Neural progenitor cell (in vitro differentiated cells): ENCODE results near the gene CTRL.

Experiments used
- EZH2 ChIP-seq: fragments of 200-600 bp; sonication (generic); IDR thresholded peaks from 2 replicates; pipeline ENCODE4 v1.6.1; 2017; ENCODE audit warnings: antibody characterized with exemption, mild to moderate bottlenecking, moderate library complexity
- EZH2phosphoT487 ChIP-seq: fragments of 200-600 bp; sonication (generic); IDR thresholded peaks from 2 replicates; pipeline ENCODE4 v1.6.1; 2017; ENCODE audit warnings: antibody characterized with exemption
- TF ChIP-seq, protein P1 (sequence below): fragments of 200-600 bp; sonication (generic); IDR thresholded peaks from 2 replicates; pipeline ENCODE4 v1.5.1; 2017; ENCODE audit warnings: antibody characterized with exemption, mild to moderate bottlenecking

DNA sequence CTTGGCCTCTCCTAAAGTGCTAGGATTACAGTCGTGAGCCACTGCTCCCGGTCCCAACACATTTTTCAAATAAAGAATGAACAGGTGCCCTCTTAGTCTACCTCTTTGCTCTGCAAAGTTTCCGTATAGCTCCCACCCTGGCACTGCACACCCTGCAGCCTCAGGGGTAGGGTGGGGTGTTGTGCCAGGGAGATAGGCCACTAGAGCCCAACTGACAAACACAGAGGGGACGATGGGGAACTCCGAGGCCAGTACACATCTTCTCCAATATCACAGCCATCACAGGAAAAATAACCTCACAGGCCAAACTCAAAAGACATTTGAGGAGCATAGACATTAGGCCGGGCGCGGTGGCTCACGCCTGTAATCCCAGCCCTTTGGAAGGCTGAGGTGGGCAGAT lies 39.4 kb upstream of the CTRL start:
- TF ChIP-seq, protein P1, sequence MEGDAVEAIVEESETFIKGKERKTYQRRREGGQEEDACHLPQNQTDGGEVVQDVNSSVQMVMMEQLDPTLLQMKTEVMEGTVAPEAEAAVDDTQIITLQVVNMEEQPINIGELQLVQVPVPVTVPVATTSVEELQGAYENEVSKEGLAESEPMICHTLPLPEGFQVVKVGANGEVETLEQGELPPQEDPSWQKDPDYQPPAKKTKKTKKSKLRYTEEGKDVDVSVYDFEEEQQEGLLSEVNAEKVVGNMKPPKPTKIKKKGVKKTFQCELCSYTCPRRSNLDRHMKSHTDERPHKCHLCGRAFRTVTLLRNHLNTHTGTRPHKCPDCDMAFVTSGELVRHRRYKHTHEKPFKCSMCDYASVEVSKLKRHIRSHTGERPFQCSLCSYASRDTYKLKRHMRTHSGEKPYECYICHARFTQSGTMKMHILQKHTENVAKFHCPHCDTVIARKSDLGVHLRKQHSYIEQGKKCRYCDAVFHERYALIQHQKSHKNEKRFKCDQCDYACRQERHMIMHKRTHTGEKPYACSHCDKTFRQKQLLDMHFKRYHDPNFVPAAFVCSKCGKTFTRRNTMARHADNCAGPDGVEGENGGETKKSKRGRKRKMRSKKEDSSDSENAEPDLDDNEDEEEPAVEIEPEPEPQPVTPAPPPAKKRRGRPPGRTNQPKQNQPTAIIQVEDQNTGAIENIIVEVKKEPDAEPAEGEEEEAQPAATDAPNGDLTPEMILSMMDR = no peak
- TF ChIP-seq EZH2phosphoT487 = no peak
- TF ChIP-seq EZH2 = no peak
